HL-60 (cell line): ENCODE results near the gene P2RX2.

Experiments used
- DNase-seq, 2 experiments: peaks; one replicate each; pipeline ENCODE4 v3.0.0-alpha.2; 2010 to 2020; ENCODE audit warnings: low read depth in 1 of 2, low spot score in 1 of 2
- H3K27ac ChIP-seq: fragments of 250-450 bp; sonication (Bioruptor Pico); replicated peaks from 2 replicates; pipeline ENCODE4 v1.5.1; 2020; ENCODE audit warnings: mild to moderate bottlenecking, moderate library complexity
- H3K27me3 ChIP-seq: fragments of 250-450 bp; sonication (Bioruptor Pico); 2 replicates; pipeline ENCODE4 v1.5.1; 2021; ENCODE audit warnings: mild to moderate bottlenecking, moderate library complexity; ENCODE audit not compliant: insufficient read depth, poor library complexity, severe bottlenecking
- H3K4me3 ChIP-seq: replicated peaks from 2 replicates; pipeline ENCODE4 v1.5.1; 2011; ENCODE audit warnings: mild to moderate bottlenecking, control low read depth, low read length; ENCODE audit not compliant: insufficient read depth
- GABPA ChIP-seq: IDR thresholded peaks from 2 replicates; pipeline ENCODE4 v1.6.1; 2012; ENCODE audit warnings: low read depth
- POLR2AphosphoS5 ChIP-seq: IDR thresholded peaks from 2 replicates; pipeline ENCODE4 v1.6.1; 2012; ENCODE audit warnings: low read depth
- SPI1 ChIP-seq: IDR thresholded peaks from 2 replicates; pipeline ENCODE4 v1.6.1; 2012; ENCODE audit warnings: low read depth, mild to moderate bottlenecking, borderline replicate concordance
- TF ChIP-seq, protein P1 (sequence below): IDR thresholded peaks from one replicate; pipeline ENCODE4 v1.5.1; 2011; ENCODE audit warnings: low read length, control low read depth, inconsistent platforms; ENCODE audit not compliant: insufficient read depth
- TF ChIP-seq, protein P2 (sequence below): IDR thresholded peaks from 2 replicates; pipeline ENCODE4 v1.6.1; 2012; ENCODE audit warnings: low read depth; ENCODE audit not compliant: insufficient replicate concordance

Gene P2RX2

DNA sequence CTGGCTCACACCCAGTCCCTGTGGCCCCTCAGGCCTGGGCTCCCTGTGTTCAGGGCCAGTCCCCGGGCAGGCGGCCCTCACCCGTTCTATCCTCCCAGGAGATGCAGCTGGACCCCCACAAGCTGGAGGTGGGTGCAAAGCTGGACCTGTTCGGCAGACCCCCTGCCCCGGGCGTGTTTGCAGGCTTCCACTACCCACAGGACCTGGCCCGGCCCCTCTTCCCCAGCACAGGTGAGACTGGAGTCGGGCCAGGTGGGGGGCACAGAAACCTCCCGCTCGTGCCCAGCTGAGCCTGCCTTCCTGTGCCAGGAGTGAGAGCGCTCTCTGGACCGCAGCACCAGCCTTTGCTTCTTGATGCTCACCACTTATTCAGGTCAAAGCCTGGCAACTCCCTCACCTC lies 41.9 kb upstream of the P2RX2 start:
- Histone ChIP-seq H3K27me3 (no peaks in the 10 kb centered on the region), H3K27ac (no peak overlapping the region), H3K4me3 (no peak overlapping the region)
- DNase-seq: no peak
- TF ChIP-seq GABPA (no peak), SPI1 (no peak), POLR2AphosphoS5 (no peak)

DNA sequence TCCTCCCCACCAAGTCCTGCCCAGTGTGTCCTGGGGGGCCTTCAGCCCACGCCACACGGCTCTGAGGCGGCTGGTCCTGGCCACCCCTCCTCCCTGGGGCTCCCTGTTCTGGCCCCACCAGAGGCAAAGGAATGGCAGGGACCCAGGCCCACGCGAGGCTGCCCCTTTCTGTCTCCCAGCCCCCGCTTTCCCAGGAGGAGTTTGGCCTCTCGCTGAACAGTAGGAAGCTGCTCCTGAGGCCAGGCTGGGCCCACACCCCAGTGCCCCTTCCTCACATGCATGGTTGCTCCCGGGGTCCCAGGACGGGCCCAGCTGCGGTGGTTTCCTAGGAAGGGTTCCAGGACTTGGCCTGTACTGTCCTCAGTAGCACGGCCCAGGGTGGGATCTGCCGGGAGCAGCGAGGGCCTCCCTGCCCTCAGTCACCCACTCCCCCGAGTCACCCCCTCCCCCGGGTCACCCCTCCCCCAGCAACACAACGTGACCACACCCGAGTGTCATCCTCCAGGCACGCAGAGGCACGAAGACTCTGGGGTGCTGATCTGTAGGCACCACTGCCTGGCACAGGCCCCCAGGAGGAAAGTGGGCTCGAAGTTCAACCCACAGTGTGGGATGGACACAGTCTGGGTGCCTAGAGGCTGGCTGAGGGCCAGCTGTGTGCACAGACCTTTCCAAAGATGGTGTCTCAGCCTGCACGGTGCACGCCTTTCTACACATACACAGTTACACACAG lies 41.2 kb upstream of the P2RX2 start:
- Histone ChIP-seq H3K27ac (no peak overlapping the region), H3K4me3 (no peak overlapping the region), H3K27me3 (no peaks in the 10 kb centered on the region)
- no peak for DNase-seq
- TF ChIP-seq SPI1: no peak
- TF ChIP-seq, protein P1, sequence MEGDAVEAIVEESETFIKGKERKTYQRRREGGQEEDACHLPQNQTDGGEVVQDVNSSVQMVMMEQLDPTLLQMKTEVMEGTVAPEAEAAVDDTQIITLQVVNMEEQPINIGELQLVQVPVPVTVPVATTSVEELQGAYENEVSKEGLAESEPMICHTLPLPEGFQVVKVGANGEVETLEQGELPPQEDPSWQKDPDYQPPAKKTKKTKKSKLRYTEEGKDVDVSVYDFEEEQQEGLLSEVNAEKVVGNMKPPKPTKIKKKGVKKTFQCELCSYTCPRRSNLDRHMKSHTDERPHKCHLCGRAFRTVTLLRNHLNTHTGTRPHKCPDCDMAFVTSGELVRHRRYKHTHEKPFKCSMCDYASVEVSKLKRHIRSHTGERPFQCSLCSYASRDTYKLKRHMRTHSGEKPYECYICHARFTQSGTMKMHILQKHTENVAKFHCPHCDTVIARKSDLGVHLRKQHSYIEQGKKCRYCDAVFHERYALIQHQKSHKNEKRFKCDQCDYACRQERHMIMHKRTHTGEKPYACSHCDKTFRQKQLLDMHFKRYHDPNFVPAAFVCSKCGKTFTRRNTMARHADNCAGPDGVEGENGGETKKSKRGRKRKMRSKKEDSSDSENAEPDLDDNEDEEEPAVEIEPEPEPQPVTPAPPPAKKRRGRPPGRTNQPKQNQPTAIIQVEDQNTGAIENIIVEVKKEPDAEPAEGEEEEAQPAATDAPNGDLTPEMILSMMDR: no peak

DNA sequence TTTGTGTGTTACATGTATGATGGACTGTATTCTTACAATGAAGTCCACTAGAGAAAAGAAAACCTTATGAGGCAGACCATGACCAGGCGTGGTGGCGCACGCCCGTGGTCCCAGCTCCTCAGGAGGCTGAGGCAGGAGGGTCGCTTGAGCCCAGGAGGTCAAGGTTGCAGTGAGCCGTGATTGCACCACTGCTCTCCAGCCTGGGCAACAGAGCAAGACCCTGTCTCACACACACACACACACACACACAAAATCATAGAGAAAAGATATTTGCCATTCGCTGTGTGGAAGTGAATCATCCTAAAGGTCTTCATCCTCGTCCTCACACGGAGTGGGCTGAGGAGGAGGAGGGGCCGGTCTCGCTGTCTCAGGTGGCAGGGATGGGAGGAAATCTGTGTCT lies 40.5 kb upstream of the P2RX2 start:
- no peak for TF ChIP-seq POLR2AphosphoS5
- TF ChIP-seq, protein P1: no peak
- TF ChIP-seq GABPA: no peak
- TF ChIP-seq, protein P2, sequence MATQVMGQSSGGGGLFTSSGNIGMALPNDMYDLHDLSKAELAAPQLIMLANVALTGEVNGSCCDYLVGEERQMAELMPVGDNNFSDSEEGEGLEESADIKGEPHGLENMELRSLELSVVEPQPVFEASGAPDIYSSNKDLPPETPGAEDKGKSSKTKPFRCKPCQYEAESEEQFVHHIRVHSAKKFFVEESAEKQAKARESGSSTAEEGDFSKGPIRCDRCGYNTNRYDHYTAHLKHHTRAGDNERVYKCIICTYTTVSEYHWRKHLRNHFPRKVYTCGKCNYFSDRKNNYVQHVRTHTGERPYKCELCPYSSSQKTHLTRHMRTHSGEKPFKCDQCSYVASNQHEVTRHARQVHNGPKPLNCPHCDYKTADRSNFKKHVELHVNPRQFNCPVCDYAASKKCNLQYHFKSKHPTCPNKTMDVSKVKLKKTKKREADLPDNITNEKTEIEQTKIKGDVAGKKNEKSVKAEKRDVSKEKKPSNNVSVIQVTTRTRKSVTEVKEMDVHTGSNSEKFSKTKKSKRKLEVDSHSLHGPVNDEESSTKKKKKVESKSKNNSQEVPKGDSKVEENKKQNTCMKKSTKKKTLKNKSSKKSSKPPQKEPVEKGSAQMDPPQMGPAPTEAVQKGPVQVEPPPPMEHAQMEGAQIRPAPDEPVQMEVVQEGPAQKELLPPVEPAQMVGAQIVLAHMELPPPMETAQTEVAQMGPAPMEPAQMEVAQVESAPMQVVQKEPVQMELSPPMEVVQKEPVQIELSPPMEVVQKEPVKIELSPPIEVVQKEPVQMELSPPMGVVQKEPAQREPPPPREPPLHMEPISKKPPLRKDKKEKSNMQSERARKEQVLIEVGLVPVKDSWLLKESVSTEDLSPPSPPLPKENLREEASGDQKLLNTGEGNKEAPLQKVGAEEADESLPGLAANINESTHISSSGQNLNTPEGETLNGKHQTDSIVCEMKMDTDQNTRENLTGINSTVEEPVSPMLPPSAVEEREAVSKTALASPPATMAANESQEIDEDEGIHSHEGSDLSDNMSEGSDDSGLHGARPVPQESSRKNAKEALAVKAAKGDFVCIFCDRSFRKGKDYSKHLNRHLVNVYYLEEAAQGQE: no peak
- TF ChIP-seq SPI1: no peak
- no peak overlapping the region for H3K27ac ChIP-seq
- no peaks in the 10 kb centered on the region for H3K27me3 ChIP-seq

DNA sequence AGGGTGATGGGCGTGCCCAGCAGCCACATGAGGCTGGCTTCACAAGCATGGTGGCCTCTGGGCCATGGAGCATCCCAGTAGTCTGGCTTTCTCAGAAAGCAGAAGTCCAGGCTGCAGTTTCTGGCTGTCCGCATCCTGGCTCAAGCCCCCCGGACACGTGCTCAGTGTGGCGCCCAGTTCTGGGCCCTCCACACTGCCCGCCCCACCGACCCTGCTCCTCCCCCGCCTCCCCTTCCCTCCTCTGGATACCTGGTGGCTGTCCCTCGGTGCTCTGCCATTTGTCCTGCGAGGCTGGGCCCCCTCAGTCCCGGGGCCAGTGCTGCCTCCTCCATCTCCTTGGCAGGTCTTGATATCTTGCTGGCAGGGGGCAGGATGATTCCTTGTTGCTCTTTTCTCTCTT lies 39.8 kb upstream of the P2RX2 start:
- Histone ChIP-seq H3K4me3 (no peak overlapping the region), H3K27ac (no peak overlapping the region), H3K27me3 (no peaks in the 10 kb centered on the region)
- TF ChIP-seq GABPA (no peak), POLR2AphosphoS5 (peak; percentile 74; the same call in 1 of the 2 replicates)
- TF ChIP-seq, protein P1: no peak
- TF ChIP-seq, protein P2: no peak
- DNase-seq: no peak

More for the DNA sequence above, 40.5 kb upstream of the P2RX2 start:
- H3K4me3 ChIP-seq: no peak overlapping the region
- DNase-seq: no peak
